HCT116 (cell line): ENCODE data around the gene HTRA2. TPM values are rescaled to one million over a fixed set of nuclear protein-coding genes. Genes with fewer than 3 reads are reported as not detected.

Experiments used
- ATAC-seq: fragments of 200-7000 bp; cut with Tn5 transposase; 2 replicates; pipeline ENCODE4 v1.9.1; 2020; ENCODE audit warnings: mild to moderate bottlenecking, moderate library complexity
- BruUV-seq: library from RNA; stranded (reverse); fragments of 400-500 nt; replicated peaks from 2 replicates; lab custom pipeline; 2021; lab: Mats Ljungman, UMichigan
- CTCF ChIA-PET: fragments of 300-600 bp; sonication (Branson Sonifier 250); formaldehyde crosslinking; loops from one replicate; lab custom pipeline; 2021; ENCODE audit warnings: antibody characterized with exemption; lab: Charles Lee
- POLR2A ChIA-PET: fragments of 300-600, 350-600 bp; sonication (Branson Sonifier 250); formaldehyde crosslinking; loops from one replicate; lab custom pipeline; 2021; ENCODE audit warnings: antibody characterized with exemption; lab: Charles Lee
- RAD21 ChIA-PET, 2 experiments: fragments of 300-600 bp; sonication (Branson Sonifier 250); formaldehyde crosslinking; loops; one replicate each; lab custom pipeline; 2023; ENCODE audit warnings: low total read pairs in 2 of 2; ENCODE audit not compliant: uncharacterized antibody in 2 of 2, unreplicated experiment in 2 of 2, low non-redundant PET in 1 of 2; lab: Charles Lee
- DNase-seq: peaks from one replicate; pipeline ENCODE4 v3.0.0-alpha.2; 2010; ENCODE audit warnings: low read depth, low spot score
- H2AFZ ChIP-seq: fragments of 200-600 bp; shearing (Covaris generic), sonication (generic); 2 replicates; pipeline ENCODE4 v1.6.1; 2017; ENCODE audit warnings: low read depth, mixed run types, mixed read lengths, antibody characterized with exemption, low read length; ENCODE audit not compliant: poor library complexity, severe bottlenecking
- H3K27ac ChIP-seq: 2 replicates; pipeline ENCODE4 v1.5.1; 2012; ENCODE audit warnings: low read depth, low read length
- H3K27me3 ChIP-seq: fragments of 200-600 bp; sonication (generic); 2 replicates; pipeline ENCODE4 v1.6.1; 2016; ENCODE audit warnings: mixed run types, low read length, mixed read lengths; ENCODE audit not compliant: insufficient read depth
- H3K36me3 ChIP-seq, 2 experiments: fragments of 200-500 bp in 1 of 2; fragments of 200-600 bp in 1 of 2; sonication (Bioruptor generic) in 1 of 2; sonication (generic) in 1 of 2; 2 replicates each; pipeline versions ENCODE4 v1.5.1 to v1.6.1; 2014 to 2016; ENCODE audit warnings: low read length in 2 of 2, inconsistent platforms in 1 of 2, mixed read lengths in 1 of 2, mixed run types in 1 of 2; ENCODE audit not compliant: insufficient read depth in 2 of 2, control insufficient read depth in 1 of 2
- H3K4me1 ChIP-seq, 2 experiments: fragments of 200-600 bp in 1 of 2; sonication (generic) in 1 of 2; 2 replicates each; pipeline versions ENCODE4 v1.5.1 to v1.6.1; 2012 to 2017; ENCODE audit warnings: low read length in 2 of 2, inconsistent platforms in 1 of 2, mild to moderate bottlenecking in 1 of 2, mixed read lengths in 1 of 2, mixed run types in 1 of 2, moderate library complexity in 1 of 2; ENCODE audit not compliant: insufficient read depth in 2 of 2, control insufficient read depth in 1 of 2
- H3K4me2 ChIP-seq: fragments of 200-600 bp; sonication (generic); 2 replicates; pipeline ENCODE4 v1.6.1; 2017; ENCODE audit warnings: mixed run types, low read length, mixed read lengths
- H3K4me3 ChIP-seq, 2 experiments: fragments of 200-600 bp in 1 of 2; sonication (generic) in 1 of 2; replicated peaks in 1 of 2; 2 replicates each; pipeline ENCODE4 v1.5.1; 2011 to 2016; ENCODE audit warnings: low read length in 2 of 2, control low read depth in 1 of 2, low read depth in 1 of 2, mild to moderate bottlenecking in 1 of 2, mixed read lengths in 1 of 2, mixed run types in 1 of 2
- H3K79me2 ChIP-seq: fragments of 200-600 bp; sonication (generic); 2 replicates; pipeline ENCODE4 v1.6.1; 2017; ENCODE audit warnings: mild to moderate bottlenecking, mixed run types, low read length, moderate library complexity, mixed read lengths; ENCODE audit not compliant: insufficient read depth
- H3K9ac ChIP-seq: fragments of 200-600 bp; sonication (generic); 2 replicates; pipeline ENCODE4 v1.6.1; 2016; ENCODE audit warnings: low read length, mixed read lengths
- H3K9me2 ChIP-seq: fragments of 200-600 bp; sonication (generic), shearing (Covaris generic); 2 replicates; pipeline ENCODE4 v1.6.1; 2017; ENCODE audit warnings: mixed run types, mild to moderate bottlenecking, moderate library complexity; ENCODE audit not compliant: insufficient read depth
- H3K9me3 ChIP-seq, 2 experiments: fragments of 200-500 bp in 1 of 2; fragments of 200-600 bp in 1 of 2; sonication (Bioruptor generic) in 1 of 2; sonication (generic) in 1 of 2; 2 replicates each; pipeline ENCODE4 v1.6.1; 2014 to 2017; ENCODE audit warnings: low read length in 2 of 2, mixed read lengths in 2 of 2, inconsistent platforms in 1 of 2, low read depth in 1 of 2, mild to moderate bottlenecking in 1 of 2, mixed run types in 1 of 2, moderate library complexity in 1 of 2; ENCODE audit not compliant: control insufficient read depth in 1 of 2, insufficient read depth in 1 of 2
- H4K20me1 ChIP-seq: fragments of 200-600 bp; sonication (generic), shearing (Covaris generic); 2 replicates; pipeline ENCODE4 v1.6.1; 2017; ENCODE audit warnings: mixed run types, mild to moderate bottlenecking, moderate library complexity; ENCODE audit not compliant: insufficient read depth
- ATF3 ChIP-seq: IDR thresholded peaks from 2 replicates; pipeline ENCODE4 v1.6.1; 2012
- ELF1 ChIP-seq: IDR thresholded peaks from 2 replicates; pipeline ENCODE4 v1.6.1; 2012; ENCODE audit warnings: low read depth, borderline replicate concordance
- EZH2 ChIP-seq: fragments of 200-600 bp; sonication (generic); IDR thresholded peaks from 2 replicates; pipeline ENCODE4 v1.6.1; 2017; ENCODE audit warnings: antibody characterized with exemption, mixed run types
- YY1 ChIP-seq: IDR thresholded peaks from 2 replicates; pipeline ENCODE4 v1.6.1; 2011; ENCODE audit warnings: low read length, low read depth, moderate library complexity, mild to moderate bottlenecking; ENCODE audit not compliant: insufficient replicate concordance; ENCODE audit errors: extremely low read depth
- ZFX ChIP-seq: fragments of 450-650 bp; IDR thresholded peaks from 2 replicates; pipeline ENCODE4 v1.6.1; 2017
- intact Hi-C: fragments of 100-400 bp; cut with micrococcal nuclease; formaldehyde crosslinking; loops from 2 replicates; pipeline ENCODE4 v1.10.0; 2022
- total RNA-seq: library from RNA; stranded (reverse); gene quantifications from one replicate; pipeline ENCODE4 v1.2.1, GENCODE V29; 2021; ENCODE audit not compliant: unreplicated experiment
- TF ChIP-seq, protein P1 (sequence below): IDR thresholded peaks from 2 replicates; pipeline ENCODE4 v1.6.1; 2011; ENCODE audit warnings: mild to moderate bottlenecking, low read length, moderate library complexity; ENCODE audit not compliant: insufficient replicate concordance; ENCODE audit errors: extremely low read depth

HTRA2 gene
- total RNA-seq, 1 experiment from 2014 or later, result 36.2 TPM

- TF ChIP-seq EZH2 (no peak), ATF3 (no peak), ELF1 (no peak)
- TF ChIP-seq, all 23 proteins: peak for 0
Measured at GRCh38 chr2:74481431-74481830, 48.3 kb upstream of the HTRA2 start (continued).

- intact Hi-C loops, result loop anchor here (2.0 kb wide), 2 partner anchors 21 to 27 kb away; partner anchors contain the start of gene INO80B
- no peaks in the 10 kb centered on the region for H3K9me2 ChIP-seq
- no peak overlapping the region for H2AFZ ChIP-seq
- peak overlapping the region; percentile 61 to 95 for H3K4me3 ChIP-seq
- ChIA-PET POLR2A (interaction anchor here (1.4 to 3.5 kb wide), 2 partner anchors 10 to 27 kb away, joined by 3 to 25 read pairs; partner anchors contain the start of genes INO80B and MRPL53), CTCF (interaction anchor here (1.2 to 2.3 kb wide), 7 partner anchors 8 to 63 kb away, joined by 3 to 12 read pairs (median 9); partner anchors contain the start of genes INO80B and MRPL53), RAD21 (interaction anchor here in 1 of 2 experiments (0.8 to 1.0 kb wide), 2 partner anchors 48 to 106 kb away, joined by 3 read pairs; partner anchors contain the start of genes AUP1 and HTRA2)
- no peaks in the 10 kb centered on the region for H3K9me3 ChIP-seq
- DNase-seq, result no peak
- H3K27me3 ChIP-seq, result no peaks in the 10 kb centered on the region
- H4K20me1 ChIP-seq, result no peaks in the 10 kb centered on the region
- H3K9ac ChIP-seq, result peak overlapping the region; percentile 86
- H3K27ac ChIP-seq, result peak overlapping the region; percentile 90
- peaks cover 31% of the 10 kb centered on the region for H3K79me2 ChIP-seq
- H3K4me2 ChIP-seq, result peak overlapping the region; percentile 66
- TF ChIP-seq YY1, result no peak
- TF ChIP-seq, protein P1, sequence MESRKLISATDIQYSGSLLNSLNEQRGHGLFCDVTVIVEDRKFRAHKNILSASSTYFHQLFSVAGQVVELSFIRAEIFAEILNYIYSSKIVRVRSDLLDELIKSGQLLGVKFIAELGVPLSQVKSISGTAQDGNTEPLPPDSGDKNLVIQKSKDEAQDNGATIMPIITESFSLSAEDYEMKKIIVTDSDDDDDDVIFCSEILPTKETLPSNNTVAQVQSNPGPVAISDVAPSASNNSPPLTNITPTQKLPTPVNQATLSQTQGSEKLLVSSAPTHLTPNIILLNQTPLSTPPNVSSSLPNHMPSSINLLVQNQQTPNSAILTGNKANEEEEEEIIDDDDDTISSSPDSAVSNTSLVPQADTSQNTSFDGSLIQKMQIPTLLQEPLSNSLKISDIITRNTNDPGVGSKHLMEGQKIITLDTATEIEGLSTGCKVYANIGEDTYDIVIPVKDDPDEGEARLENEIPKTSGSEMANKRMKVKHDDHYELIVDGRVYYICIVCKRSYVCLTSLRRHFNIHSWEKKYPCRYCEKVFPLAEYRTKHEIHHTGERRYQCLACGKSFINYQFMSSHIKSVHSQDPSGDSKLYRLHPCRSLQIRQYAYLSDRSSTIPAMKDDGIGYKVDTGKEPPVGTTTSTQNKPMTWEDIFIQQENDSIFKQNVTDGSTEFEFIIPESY, result no peak
- peak; percentile 95 for TF ChIP-seq ZFX
- H3K4me1 ChIP-seq, result peaks cover 12 to 17% of the 10 kb centered on the region in 2 experiments
- peaks cover 11 to 13% of the 10 kb centered on the region in 2 experiments; a peak in 3 of 4 replicates for H3K36me3 ChIP-seq
- BruUV-seq, result TSS peak; percentile 67
- peak; percentile 47 for ATAC-seq
Measured at GRCh38 chr2:74481961-74482800, 47.6 kb upstream of the HTRA2 start.
